HG02610 (cell line): ENCODE data around the gene AMT.
"Not testable (repeated sequence)": the region's sequence is repeated elsewhere in the genome, so short reads cannot be mapped to it uniquely, and the experiment has no call there.

Experiments
- ATAC-seq: cut with Tn5 transposase; IDR thresholded peaks from one replicate; pipeline ENCODE4 v1.9.1; 2021; ENCODE audit warnings: mild to moderate bottlenecking, moderate library complexity; ENCODE audit not compliant: unreplicated experiment

Gene AMT

DNA sequence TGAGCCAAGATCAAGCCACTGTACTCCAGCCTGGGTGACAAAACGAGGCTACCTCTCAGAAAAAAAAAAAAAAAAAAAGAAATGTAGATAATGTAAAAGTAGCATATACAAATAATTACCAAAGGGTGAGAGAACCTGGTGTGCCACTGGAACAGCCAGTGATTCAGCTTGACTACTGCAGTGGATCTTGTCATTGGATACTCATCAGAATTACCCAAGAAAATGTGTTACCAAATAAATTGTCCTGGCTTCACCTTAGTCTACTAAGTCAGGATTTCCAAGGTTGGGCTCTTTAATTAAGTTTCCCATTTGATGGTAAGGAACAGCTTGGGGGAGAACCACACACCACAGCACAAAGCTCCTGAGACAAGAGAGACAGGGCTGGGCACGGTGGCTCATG, 5.3 kb upstream of the AMT start:
- ATAC-seq = no peak

DNA sequence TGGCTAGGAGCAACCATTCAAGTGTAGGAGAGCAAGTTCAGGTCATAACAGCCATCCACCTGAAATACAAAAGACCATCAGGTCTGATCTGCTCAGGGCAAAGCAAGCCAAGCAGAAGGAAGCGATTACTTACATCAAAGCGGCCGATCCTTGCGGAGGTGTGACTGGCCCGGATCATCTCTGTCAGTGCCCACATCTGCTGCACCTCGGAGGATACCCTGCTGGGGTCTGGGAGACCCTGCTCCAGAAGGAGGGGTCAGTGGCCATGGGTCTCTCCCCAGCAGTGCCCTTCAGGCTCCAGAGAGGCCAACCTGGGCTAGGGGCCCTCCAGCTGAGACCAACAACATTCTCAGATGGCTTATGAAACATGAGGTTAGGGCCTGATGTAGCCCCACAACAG, 2.5 kb upstream of the AMT start:
- no peak for ATAC-seq

DNA sequence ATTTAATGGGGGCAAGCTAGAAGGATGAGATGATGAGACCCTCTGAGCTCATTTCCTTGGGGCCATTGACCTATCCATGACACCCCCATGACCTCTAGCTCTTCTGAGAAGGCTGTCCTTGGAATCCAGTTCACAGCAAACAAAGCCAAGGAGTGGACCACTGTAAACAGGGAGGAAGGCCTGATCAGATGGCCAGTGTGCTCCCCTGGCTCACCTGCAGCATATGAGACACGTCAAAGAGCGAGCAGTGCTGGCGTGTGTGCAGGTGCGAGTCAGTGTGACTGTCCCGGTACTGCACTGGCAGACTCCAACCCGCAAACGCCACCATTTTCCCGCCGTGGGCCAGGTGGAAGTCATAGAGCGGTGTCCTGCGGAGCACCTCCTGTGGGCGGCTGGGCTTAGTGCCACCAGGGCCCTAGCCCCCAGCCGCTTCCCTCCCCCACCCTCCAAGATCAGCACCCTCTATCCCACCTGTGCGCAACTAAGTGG, 339 bp downstream of the AMT start:
- ATAC-seq = no peak

DNA sequence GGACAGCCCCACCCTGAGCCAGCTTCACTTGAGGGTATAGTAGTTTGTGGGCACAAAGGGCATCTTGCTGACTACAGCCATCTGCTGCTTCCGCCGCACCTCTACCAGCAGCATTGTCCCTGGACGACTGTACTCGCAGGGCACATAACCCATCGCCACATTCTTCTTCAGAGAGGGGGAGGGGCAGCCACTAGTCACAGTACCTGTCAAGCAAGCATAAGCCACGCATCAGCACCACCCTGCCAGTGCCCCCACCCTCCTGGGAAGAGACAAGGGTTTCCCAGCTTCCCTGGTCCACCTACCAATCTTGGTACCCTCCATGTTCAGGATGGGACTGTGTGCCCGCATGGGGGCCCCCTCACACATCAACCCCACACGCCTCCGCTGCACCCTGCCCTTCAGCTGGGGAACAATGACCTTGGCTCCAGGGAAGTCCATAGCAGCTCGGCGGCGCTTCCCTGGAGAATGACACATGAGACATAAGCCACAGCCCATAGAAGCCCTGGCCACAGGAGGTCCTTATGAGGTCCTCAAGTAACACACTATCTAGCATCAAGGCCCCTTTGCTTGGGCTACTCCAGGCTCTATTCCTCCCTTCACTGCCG, 4.7 kb downstream of the AMT start:
- no peak for ATAC-seq

DNA sequence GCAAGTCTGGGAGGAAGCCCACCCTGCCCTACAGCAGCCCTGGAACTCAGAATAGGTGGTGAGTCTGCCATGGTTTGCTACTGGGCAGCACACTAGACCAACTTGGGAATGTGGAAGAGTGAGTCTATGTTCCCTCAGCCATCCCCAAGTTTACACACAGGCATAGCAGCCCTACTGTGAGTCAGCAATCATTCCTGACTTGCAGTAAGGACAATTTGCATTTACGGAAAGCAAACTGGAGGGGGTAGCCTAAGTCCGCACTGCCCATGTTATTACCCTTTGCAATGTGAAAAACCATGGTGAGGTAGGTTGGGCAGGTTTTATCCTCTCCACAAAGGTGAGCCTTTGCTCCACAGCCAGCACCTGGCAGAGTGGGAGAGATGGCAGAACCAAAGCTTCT, 5.4 kb downstream of the AMT start:
- ATAC-seq = no peak

DNA sequence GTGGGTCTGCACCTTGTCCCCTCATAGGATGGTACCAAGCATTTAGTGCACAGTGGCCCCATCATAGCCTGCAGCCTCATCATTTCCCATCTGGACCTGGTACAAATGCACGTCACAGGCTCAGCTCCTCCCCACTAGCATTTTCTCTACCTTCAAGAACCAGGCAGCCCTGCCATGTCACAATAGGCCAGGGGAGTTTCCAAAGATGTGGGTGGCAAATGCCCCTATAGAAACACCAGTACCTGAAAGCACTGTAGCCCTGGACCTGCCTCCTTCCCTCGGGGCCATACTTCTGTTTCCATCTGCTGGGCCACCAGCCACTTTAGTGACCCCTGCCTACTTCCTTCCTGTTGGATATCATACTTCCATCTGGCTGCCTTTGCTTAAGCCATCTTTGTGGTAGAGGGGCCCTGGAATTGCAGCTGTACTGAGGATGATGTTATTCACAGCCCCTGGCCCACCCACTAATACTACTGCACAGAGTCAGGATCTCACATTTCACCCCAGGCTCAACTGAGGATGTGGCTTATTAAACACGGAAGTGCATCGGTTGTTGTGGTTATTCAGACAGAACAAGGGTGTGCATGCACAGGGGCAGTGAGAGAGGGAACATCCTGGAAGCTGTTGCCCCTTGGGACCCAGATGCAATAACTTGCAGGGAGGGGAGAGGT, 6.2 kb downstream of the AMT start:
- ATAC-seq = peak; percentile 24

DNA sequence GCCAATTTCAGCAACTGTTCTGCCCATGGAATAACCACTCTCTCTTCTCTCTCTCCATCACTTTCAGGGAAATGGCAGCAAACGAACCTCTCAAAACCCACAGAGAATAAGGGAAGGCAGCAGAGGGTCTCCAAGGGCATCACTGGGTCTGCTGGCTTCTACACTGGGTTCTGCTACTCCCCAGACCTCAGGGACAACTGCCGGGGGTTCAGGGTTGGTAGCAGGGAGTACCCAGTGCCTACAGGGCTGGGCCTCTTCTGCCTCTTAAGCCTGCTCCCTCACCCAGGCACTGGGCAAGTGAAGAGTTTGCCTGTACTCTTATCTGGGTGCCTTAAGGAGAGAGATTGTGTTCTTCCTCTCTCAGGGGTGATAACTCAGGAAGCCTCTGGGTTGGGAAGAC, 7.5 kb downstream of the AMT start:
- no peak for ATAC-seq

DNA sequence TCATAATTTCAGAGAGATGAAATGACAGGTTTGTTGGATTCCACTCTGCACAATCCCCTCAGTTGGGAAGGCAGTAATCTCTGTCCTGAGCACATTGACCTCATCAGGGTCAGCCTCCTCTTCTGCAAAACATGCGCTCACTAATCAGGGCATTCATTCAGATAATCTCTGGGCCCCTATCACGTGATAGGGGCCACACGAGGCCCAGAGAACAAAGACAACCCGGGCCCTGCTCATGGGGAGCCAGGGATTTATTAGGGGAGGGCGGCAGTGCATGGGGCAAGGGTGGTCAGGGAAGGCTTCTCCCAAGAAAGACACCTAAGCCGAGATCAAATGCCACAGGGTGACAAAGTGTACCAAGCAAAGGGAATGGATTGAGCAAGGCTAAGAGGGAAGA, 8.9 kb downstream of the AMT start:
- ATAC-seq = no peak

DNA sequence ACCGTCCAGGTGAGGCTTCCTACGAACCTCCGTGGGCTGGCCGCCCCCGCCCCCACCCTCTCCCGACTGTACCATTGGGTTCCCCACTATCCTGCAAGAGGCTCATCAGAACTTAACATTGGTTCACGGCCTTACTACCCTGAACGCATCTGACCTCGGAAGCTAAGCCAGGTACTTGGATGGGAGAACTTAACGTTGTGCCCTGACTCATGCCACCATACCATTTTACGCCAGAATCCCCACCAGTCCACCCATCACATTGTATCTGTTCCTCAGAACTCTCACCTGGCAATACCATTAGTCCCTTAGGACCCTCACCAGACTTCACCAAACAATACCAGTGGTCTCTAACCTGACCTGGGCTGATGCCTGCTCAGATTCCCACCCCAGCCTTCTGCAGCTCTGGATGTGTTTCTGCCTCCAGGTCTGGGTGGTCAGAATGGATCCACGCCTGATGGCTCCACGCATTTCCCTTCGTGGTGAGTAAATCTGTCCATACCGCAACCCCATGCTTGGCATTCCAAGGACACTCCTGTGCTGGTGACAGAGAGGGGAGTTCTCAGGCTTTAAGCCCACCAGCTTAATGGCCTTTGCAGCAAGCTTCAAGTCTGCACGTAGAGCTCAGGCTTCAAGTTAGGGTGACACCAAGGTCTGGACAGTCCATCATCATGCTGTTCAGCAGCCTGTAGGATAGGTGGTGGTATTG, 9.5 kb downstream of the AMT start:
- ATAC-seq = no peak

DNA sequence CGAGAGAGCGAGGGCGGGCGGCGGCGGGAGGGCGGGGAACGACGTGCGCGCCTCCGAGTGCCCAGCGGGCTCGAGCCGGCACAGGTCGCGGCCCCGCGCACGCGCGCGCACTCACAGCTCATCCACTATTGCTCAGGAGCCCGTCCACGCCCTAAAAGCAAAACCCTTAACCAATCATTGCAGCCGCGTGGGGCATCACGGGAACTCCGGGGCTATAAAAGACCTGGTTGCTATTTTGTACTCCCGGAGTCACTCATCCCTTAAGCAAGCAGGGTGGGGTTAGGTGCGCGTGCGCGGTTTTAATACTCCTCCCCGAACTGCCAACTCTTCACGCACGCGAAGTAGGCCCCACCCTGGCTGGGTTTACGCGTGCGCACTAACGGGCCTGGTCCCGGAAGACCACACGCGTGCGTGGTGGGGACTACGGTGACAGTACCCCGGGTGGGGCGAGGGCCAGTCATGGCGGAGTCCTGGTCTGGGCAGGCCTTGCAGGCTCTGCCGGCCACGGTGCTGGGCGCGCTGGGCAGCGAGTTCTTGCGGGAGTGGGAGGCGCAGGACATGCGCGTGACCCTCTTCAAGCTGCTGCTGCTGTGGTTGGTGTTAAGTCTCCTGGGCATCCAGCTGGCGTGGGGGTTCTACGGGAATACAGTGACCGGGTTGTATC, 10.2 kb downstream of the AMT start, which contains the start of the genes RHOA and TCTA:
RHOA (minus strand) TSS at position 9 of the 664 bp plus-strand sequence. CDS start 36,387 bp downstream, outside the sequence.
TCTA (plus strand) TSS at position 456 of the 664 bp plus-strand sequence; CDS start at position 460, 4 bp downstream.
- ATAC-seq = peak; percentile 80

DNA sequence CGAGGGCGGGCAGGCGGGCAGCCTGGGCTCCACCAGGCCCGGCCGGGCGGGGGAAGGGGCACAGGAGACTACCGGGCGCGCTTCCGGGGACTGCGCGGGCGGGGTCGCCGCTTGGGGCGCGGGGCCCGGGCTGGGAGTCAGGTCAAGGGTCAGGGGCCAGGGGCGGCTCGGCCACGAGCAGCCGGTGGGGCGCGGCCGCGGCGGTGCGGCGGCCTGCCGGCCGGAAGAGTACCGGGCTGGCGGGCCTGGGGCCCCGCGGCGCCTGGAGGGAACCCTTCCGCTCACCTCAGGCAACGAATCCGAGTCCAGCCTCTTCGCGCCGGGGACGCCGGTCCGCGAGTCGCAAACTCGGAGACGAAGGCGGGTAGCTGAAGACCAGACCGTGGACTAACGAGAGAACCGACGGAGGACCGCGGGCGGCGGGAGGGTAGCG, 10.7 kb downstream of the AMT start:
- peak; percentile 20 for ATAC-seq

DNA sequence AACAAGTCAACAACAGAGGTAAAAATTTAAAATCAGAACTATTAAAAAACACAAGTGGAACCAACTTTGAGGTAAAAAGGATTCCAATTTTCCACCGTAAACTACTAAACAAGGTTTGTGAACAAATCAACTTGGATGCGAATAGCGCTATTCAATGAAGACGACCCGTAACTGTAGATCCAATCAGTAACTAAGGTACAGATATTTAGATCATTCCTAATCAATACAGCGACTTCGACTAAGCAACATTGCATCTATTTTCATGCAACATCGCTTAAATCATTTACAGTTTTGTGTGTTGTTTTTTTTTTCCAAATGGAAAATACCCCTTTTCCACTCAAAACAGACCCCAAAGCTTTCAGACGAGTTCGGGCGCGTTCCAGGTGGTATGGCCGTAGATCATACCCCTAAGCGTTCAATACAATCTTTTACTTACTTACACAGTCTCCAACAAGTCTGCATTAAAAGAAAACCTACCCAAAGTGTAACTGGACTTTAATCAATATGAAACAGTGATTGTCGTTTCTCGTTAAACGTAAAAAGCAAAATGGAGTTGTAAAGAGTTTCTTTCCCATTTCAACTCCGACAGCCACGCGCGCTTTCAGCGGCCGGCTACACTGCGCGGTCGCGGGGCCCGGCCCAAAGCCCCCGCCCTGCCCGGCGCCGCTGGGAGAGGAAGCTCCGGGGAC, 11.3 kb downstream of the AMT start:
- ATAC-seq = no peak

DNA sequence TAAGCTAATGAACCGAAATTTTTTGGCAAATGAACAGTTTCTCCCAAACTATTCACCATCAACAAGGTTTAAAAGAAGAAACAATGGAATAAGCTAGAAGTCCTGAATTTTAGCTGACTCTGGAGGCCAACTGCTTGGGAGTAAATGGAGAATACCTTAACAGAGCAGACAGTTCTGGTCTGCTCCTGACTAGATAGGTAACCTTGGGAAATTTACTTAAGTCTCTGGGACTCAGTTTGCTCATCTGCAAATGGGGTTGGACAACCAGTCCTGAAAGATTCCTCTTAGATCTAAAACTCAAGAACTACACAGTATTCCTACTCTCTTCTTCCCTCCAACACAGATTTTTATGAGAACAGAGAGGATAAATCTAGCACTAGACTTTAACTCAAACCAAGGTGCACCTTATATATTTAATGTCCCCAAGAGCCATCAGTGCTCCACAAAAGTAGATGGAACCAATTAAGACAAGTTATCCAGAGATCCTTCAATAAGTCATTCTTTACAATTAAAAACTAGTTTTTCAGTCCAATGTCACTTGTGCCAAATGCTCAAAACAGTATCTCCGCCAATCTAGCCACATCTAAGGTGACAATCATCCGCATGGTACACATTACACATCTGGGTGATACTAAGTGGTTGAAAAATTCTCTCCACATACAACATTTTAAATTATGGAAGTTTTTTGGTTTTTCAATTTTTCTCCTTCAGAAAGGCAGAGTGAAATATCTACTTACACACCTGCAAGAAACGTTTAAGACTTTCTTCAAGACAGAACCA, 12.0 kb downstream of the AMT start:
- no peak for ATAC-seq

DNA sequence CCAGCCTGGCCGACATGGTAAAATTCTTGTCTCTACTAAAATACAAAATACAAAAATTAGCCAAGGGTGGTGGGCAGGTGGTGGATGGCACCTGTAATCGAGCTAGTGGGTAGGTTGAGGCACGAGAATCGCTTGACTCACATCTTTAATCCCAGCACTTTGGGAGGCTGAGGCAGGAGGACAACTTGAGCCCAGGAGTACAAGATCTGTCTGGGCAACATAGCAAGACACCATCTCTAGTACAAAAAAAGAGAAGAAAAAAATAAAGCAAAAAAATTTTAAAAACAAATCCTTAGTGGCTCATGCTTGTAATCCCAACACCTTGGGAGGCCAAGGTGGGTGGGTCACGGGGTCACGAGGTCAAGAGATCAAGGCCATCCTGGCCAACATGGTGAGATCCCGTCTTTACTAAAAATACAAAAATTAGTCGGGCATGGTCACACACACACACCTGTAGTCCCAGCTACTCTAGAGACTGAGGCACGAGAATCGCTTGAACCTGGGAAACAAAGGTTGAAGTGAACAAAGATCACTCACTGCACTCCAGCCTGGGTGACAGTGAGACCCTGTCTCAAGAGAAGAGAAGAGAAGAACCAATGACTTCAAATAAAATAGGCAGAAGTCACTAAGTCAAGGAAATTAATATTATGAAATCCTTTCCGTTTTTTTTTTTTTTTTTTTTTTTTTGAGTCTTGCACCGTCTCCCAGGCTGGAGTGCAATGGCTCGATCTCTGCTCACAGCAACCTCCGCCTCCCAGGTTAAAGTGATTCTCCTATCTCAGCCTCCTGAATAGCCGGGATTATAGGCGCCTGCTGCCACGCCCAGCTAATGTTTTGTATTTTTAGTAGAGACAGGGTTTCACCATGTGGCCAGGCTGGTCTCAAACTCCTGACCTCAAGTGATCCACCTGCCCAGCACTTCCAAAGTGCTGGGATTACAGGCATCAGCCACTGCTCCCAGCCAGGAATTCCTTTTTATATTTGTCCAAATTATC, 15.4 kb downstream of the AMT start:
- ATAC-seq = no peak

DNA sequence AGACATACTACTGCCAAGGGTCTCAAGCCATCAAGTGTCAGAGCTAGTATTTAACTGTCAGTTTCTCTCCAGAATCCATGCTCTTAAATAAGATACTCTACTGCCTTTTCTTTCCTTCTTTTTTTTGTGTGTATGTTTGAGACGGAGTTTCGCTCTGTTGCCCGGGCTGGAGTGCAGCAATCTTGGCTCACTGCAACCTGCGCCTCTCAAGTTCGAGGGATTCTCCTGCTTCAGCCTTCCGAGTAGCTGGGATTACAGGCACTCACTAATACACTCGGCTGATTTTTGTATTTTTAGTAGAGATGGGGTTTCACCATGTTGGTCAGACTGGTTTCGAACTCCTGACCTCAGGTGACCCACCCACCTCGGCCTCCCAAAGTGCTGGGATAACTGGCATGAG, 16.7 kb downstream of the AMT start:
- ATAC-seq = not testable (repeated sequence)

DNA sequence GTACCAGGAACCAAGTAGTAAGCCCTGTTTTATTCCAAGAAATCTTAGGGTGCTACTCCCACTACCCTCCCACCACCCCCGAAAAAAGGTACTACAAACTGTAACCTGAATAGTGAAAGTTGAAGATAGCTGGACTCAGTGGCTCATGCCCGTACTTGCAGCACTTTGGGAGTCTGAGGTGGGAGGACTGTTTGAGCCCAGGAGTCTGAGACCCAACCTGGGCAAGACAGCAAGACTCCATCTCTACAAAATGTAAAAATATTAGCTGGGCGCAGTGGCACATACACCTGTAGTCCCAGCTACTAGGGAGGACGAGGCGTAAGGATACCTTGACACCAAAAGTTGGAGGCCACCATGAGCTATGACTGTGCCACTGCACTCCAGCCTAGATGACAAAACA, 18.4 kb downstream of the AMT start:
- ATAC-seq = no peak

DNA sequence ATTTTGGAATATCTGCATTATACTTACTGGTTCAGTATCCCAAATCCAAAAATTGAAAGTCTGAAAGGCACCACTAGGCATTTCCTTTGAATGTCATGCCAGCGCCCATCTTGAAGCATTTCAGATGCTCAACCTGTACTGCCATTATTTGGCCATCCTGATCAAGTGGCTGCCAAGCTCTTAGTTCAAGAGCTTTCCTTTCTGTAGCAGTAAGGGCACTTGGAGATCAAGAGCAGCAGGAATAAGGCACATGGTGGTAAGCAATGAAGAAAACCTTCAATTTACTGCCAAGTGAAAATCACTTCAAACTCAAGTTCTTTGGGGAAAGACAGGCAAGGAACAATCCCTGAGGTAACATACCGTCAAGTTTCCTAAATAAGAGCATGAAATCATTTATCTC, 20.5 kb downstream of the AMT start:
- no peak for ATAC-seq

DNA sequence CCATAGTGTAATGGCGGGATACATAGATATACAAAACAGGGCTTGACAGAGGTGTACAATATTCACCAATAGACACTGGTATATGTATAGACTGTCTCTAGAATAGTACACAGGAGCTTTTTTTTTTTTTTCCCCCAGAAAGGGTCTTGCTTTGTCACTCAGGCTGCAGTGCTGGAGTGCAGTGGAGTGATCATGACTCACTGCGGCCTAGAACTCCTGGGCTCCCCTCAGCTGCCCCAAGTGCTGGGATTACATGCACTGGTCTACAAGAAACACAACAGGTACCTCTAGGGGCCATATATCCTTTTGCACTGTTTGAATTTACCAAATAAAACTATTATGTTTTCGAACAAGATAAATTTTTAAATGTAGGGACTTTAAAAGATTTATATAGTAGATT, 22.8 kb downstream of the AMT start:
- ATAC-seq = no peak

DNA sequence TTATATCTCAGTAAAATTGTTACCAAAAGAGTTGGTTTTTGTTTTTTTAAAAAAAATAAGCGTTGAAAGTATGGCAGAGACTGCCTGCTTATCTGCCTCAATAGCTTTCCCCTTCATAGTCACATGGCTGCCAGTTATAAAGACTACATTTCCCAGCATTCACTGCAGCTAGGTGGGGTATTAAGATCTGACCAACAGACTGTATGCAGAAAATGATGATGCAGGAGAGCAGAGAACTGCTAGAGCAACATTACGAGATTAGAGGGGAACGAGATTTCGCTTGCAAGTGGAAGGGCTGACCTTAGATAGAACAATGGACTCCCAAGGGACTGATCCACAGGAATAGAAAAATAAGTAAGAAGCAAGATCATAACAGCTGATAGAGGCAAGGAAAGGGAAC, 24.8 kb downstream of the AMT start:
- no peak for ATAC-seq
